ENCODE measurements around the gene PCDHGB7. TPM values are rescaled to one million over a fixed set of nuclear protein-coding genes. Genes with fewer than 3 reads are reported as not detected.
"Not testable (repeated sequence)": the region's sequence is repeated elsewhere in the genome, so short reads cannot be mapped to it uniquely, and the experiment has no call there.

The PCDHGB7 gene
- total and polyA plus RNA-seq, 10 of the 15 experiments (the other 5 are each of a cell fraction or from before 2014, with no cell fraction given) = 0.27 to 1.3 (median 0.54) TPM; not detected in 2

DNA sequence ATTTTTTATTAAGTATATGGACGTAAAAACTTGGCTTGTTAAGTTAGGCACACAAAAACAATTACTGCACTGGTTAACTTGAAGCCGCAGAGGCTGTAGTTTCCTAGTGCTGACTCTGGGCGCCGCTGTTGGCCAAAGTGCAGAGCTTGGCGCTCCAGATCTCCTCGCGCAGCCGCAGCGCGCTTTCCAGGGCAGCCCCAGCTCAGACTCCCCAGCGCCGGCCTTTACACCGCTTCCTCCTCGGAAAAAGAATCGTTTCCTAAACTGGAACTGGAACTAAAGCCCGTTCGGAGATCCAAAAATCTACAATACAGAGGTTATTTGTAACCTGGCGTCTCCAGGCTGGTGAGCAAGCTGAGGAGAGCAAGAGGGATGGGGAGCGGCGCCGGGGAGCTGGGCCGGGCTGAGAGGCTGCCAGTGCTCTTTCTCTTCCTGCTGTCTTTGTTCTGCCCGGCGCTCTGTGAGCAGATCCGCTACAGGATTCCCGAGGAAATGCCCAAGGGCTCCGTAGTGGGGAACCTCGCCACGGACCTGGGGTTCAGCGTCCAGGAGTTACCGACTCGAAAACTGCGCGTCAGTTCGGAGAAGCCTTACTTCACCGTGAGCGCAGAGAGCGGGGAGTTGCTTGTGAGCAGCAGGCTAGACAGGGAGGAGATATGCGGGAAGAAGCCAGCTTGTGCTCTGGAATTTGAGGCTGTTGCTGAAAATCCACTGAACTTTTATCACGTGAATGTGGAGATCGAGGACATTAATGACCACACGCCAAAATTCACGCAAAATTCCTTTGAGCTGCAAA lies 19.5 kb upstream of the PCDHGB7 start, which contains the start of gene PCDHGB5:
Gene PCDHGB5 (plus strand): TSS at position 192 of the 796 bp plus-strand sequence. CDS start 181 bp downstream, at position 373.
- H3K4me3 ChIP-seq = peak within 1 kb of the TSS; percentile 53; the same call in 1 of the 2 replicates
- 8% methylated on average over 26 of the region's 43 CpGs for WGBS (ENCODE audit: insufficient coverage, insufficient replicate concordance, low lambda C conversion rate, missing lambda C conversion rate)
- H3K4me2 ChIP-seq (ENCODE audit: control insufficient read depth, insufficient read depth); in situ Hi-C loops (cut with MboI); H3K27ac ChIP-seq (ENCODE audit: control insufficient read depth, insufficient read depth); H3K4me1 ChIP-seq (ENCODE audit: control insufficient read depth, insufficient read depth, low read length); H3K27me3 ChIP-seq (replicated peaks in 1 of 2; ENCODE audit: control insufficient read depth in 2 of 2, insufficient read depth in 2 of 2, low read length in 1 of 2); H3K9ac ChIP-seq (ENCODE audit: control insufficient read depth, insufficient read depth, low read length); BruUV-seq (replicated peaks); POLR2A ChIA-PET; H3K36me3 ChIP-seq (ENCODE audit: control insufficient read depth in 2 of 2, insufficient read depth in 2 of 2, low read length in 1 of 2); H4K20me1 ChIP-seq (ENCODE audit: control insufficient read depth, insufficient read depth); DNase-seq (ENCODE audit: low read depth, low spot score); intact Hi-C loops (cut with micrococcal nuclease; ENCODE audit: unreplicated experiment); H2AFZ ChIP-seq (ENCODE audit: control insufficient read depth, low read depth, low read length); H3K79me2 ChIP-seq (ENCODE audit: control insufficient read depth, insufficient read depth, low read length): not testable (repeated sequence)
- ATAC-seq (peak; percentile 82), FAIRE-seq (peak; percentile 38)
- TF ChIP-seq, protein P1, sequence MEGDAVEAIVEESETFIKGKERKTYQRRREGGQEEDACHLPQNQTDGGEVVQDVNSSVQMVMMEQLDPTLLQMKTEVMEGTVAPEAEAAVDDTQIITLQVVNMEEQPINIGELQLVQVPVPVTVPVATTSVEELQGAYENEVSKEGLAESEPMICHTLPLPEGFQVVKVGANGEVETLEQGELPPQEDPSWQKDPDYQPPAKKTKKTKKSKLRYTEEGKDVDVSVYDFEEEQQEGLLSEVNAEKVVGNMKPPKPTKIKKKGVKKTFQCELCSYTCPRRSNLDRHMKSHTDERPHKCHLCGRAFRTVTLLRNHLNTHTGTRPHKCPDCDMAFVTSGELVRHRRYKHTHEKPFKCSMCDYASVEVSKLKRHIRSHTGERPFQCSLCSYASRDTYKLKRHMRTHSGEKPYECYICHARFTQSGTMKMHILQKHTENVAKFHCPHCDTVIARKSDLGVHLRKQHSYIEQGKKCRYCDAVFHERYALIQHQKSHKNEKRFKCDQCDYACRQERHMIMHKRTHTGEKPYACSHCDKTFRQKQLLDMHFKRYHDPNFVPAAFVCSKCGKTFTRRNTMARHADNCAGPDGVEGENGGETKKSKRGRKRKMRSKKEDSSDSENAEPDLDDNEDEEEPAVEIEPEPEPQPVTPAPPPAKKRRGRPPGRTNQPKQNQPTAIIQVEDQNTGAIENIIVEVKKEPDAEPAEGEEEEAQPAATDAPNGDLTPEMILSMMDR (IDR thresholded peaks at IDR 0.05 in 2 of 3, conservative IDR thresholded peaks at IDR 0.05 in 1 of 3; ENCODE audit: control insufficient read depth in 2 of 3, extremely low read depth in 1 of 3, insufficient read depth in 1 of 3, low read depth in 3 of 3, low read length in 3 of 3) = peak; percentile 40 to 57 (median 41); a peak in 5 of 6 replicates
- TF ChIP-seq RAD21 (IDR thresholded peaks at IDR 0.05; ENCODE audit: insufficient read depth, low read depth, low read length) = peak; percentile 37
- peak; percentile 60; the same call in 1 of the 2 replicates for TF ChIP-seq CBX5 (IDR thresholded peaks at IDR 0.05; ENCODE audit: low read depth)
- 0 out of 2 replicates have a peak, but pooled peaks have one; percentile 12 for TF ChIP-seq NRF1 (conservative IDR thresholded peaks at IDR 0.05; ENCODE audit: low read depth, low read length)
- ChIA-PET RAD21 (ENCODE audit: unreplicated experiment) (interaction anchor here (1.4 kb wide), 1 partner anchor 15 kb away, joined by 4 read pairs; the partner anchor contains the start of gene PCDHGA10), CTCF (interaction anchor here (0.9 to 1.7 kb wide), 10 partner anchors 10 to 166 kb away, joined by 3 to 8 read pairs (median 4); partner anchors contain the start of genes PCDHGA1, PCDHGA10, PCDHGA12 and PCDHGB3), SMC1A (ENCODE audit: uncharacterized antibody, unreplicated experiment) (interaction anchor here (1.3 kb wide), 1 partner anchor 160 kb away, joined by 5 read pairs; no protein-coding TSS in a partner anchor)
- peaks cover 18% of the 10 kb centered on the region; the same call in 2 of the 3 replicates for H3K9me3 ChIP-seq (replicated peaks; ENCODE audit: control insufficient read depth, insufficient read depth, low read length)
